K562 (cell line): Measurements from ENCODE around the gene KCNN4. TPM values are rescaled to one million over a fixed set of nuclear protein-coding genes. Genes with fewer than 3 reads are reported as not detected.

Source experiments
- ATAC-seq: fragments of 200-7000 bp; cut with Tn5 transposase; 3 replicates; pipeline ENCODE4 v1.9.1; 2020; ENCODE audit warnings: moderate library complexity
- BruUV-seq: library from RNA; stranded (reverse); fragments of 400-500 nt; replicated peaks from 2 replicates; lab custom pipeline; 2021; lab: Mats Ljungman, UMichigan
- CTCF ChIA-PET: fragments of 300-600 bp; formaldehyde crosslinking; extraction: SDS; loops from one replicate; lab custom pipeline; 2021; ENCODE audit warnings: low intra/inter-chr PET ratio; lab: Yijun Ruan, JAX
- POLR2A ChIA-PET: fragments of 300-600, 350-650 bp; sonication (Branson Sonifier 250); formaldehyde crosslinking; extraction: SDS; loops from one replicate; lab custom pipeline; 2021; ENCODE audit warnings: antibody characterized with exemption, inconsistent platforms; lab: Yijun Ruan, JAX
- DNase-seq, 4 experiments: peaks; one replicate each; pipeline versions ENCODE4 v3.0.0 to v3.0.0-alpha.2; 2011 to 2018; ENCODE audit warnings: low spot score in 3 of 4, mixed read lengths in 3 of 4; ENCODE audit errors: extremely low read depth in 1 of 4
- FAIRE-seq: peaks from 2 replicates; lab custom pipeline; 2011; peaks lifted over from hg19 to GRCh38; lab: Jason Lieb, UNC
- H2AFZ ChIP-seq: 2 replicates; pipeline ENCODE4 v1.6.0; 2011; ENCODE audit warnings: low read depth, low read length, control low read depth, inconsistent platforms
- H3K27ac ChIP-seq: fragments of 200-600 bp; 3 replicates; pipeline ENCODE4 v1.8.0; 2011; ENCODE audit warnings: low read depth, mild to moderate bottlenecking, control low read depth, inconsistent platforms, low read length, moderate library complexity, mixed read lengths; ENCODE audit errors: extremely low read depth
- H3K27me3 ChIP-seq, 2 experiments: fragments of 300-600 bp in 1 of 2; 2 replicates in 1 of 2; 3 replicates in 1 of 2; pipeline versions ENCODE4 v1.6.0 to v1.8.0; 2011; ENCODE audit warnings: inconsistent platforms in 2 of 2, low read length in 2 of 2, mild to moderate bottlenecking in 1 of 2, mixed read lengths in 1 of 2, moderate library complexity in 1 of 2; ENCODE audit not compliant: control insufficient read depth in 2 of 2, insufficient read depth in 2 of 2
- H3K36me3 ChIP-seq: fragments of 300-600 bp; 3 replicates; pipeline ENCODE4 v1.8.0; 2011; ENCODE audit warnings: mild to moderate bottlenecking, low read length, inconsistent platforms; ENCODE audit not compliant: control insufficient read depth, insufficient read depth
- H3K4me1 ChIP-seq, 2 experiments: fragments of 200-600 bp in 1 of 2; replicated peaks in 1 of 2; 2 replicates in 1 of 2; 3 replicates in 1 of 2; pipeline versions ENCODE4 v1.5.1 to v1.8.0; 2011; ENCODE audit warnings: inconsistent platforms in 2 of 2, low read length in 2 of 2, mild to moderate bottlenecking in 1 of 2, mixed read lengths in 1 of 2, moderate library complexity in 1 of 2; ENCODE audit not compliant: control insufficient read depth in 2 of 2, insufficient read depth in 2 of 2
- H3K4me2 ChIP-seq: 2 replicates; pipeline ENCODE4 v1.6.1; 2011; ENCODE audit warnings: low read length, control low read depth, inconsistent platforms, mixed read lengths; ENCODE audit not compliant: insufficient read depth
- H3K4me3 ChIP-seq: fragments of 200-600 bp; sonication (generic), shearing (Covaris generic); 2 replicates; pipeline ENCODE4 v1.5.1; 2016; ENCODE audit warnings: control low read depth, inconsistent platforms
- H3K79me2 ChIP-seq: fragments of 200-600 bp; 3 replicates; pipeline ENCODE4 v1.8.0; 2011; ENCODE audit warnings: low read length, inconsistent platforms; ENCODE audit not compliant: control insufficient read depth, insufficient read depth
- H3K9ac ChIP-seq, 2 experiments: 2 replicates each; pipeline versions ENCODE4 v1.6.0 to v1.6.1; 2011; ENCODE audit warnings: low read depth in 2 of 2, low read length in 2 of 2, control low read depth in 1 of 2, inconsistent platforms in 1 of 2, mild to moderate bottlenecking in 1 of 2, mixed read lengths in 1 of 2; ENCODE audit not compliant: insufficient read depth in 1 of 2
- H3K9me1 ChIP-seq: one replicate; pipeline ENCODE4 v1.6.0; 2011; ENCODE audit warnings: inconsistent platforms, mild to moderate bottlenecking, low read length, moderate library complexity; ENCODE audit not compliant: control insufficient read depth, insufficient read depth
- H3K9me3 ChIP-seq: replicated peaks from 2 replicates; pipeline ENCODE4 v1.5.1; 2011; ENCODE audit warnings: low read depth, low read length, inconsistent platforms; ENCODE audit not compliant: control insufficient read depth, insufficient read depth
- H4K20me1 ChIP-seq: replicated peaks from 2 replicates; pipeline ENCODE4 v1.6.1; 2011; ENCODE audit warnings: low read length, inconsistent platforms, mixed read lengths; ENCODE audit not compliant: control insufficient read depth, insufficient read depth
- ARID1B ChIP-seq: fragments of 450-650 bp; IDR thresholded peaks from 2 replicates; pipeline ENCODE4 v1.6.1; 2016; ENCODE audit warnings: antibody characterized with exemption, mild to moderate bottlenecking, inconsistent platforms
- CSDE1 ChIP-seq, 2 experiments: fragments of 450-650 bp; IDR thresholded peaks; 2 replicates each; pipeline ENCODE4 v1.6.1; 2016; ENCODE audit warnings: mild to moderate bottlenecking in 1 of 2
- E2F3 ChIP-seq: fragments of 250-450 bp; sonication (Bioruptor Pico); IDR thresholded peaks from 2 replicates; pipeline ENCODE4 v1.4.0; 2020; ENCODE audit warnings: mild to moderate bottlenecking
- FOXJ3 ChIP-seq: sonication (generic); formaldehyde crosslinking; IDR thresholded peaks from 2 replicates; pipeline ENCODE4 v1.4.0; 2020; ENCODE audit warnings: mild to moderate bottlenecking, missing genetic modification reagents
- MAFG ChIP-seq: fragments of 450-650 bp; conservative IDR thresholded peaks from 2 replicates; pipeline ENCODE4 v1.6.1; 2016; ENCODE audit warnings: missing genetic modification characterization, missing compliant biosample characterization
- NBN ChIP-seq: fragments of 450-650 bp; IDR thresholded peaks from 2 replicates; pipeline ENCODE4 v1.6.1; 2016; ENCODE audit warnings: low read depth, mild to moderate bottlenecking
- NELFE ChIP-seq: IDR thresholded peaks from 2 replicates; pipeline ENCODE4 v1.6.1; 2011; ENCODE audit warnings: mild to moderate bottlenecking; ENCODE audit not compliant: insufficient read depth, insufficient read length
- NFE2 ChIP-seq: IDR thresholded peaks from 2 replicates; pipeline ENCODE4 v1.6.1; 2014; ENCODE audit warnings: antibody characterized with exemption, low read depth
- RFX5 ChIP-seq: IDR thresholded peaks from 2 replicates; pipeline ENCODE4 v1.6.1; 2011; ENCODE audit warnings: low read depth, mild to moderate bottlenecking, improper control_type of control experiment, low read length
- SOX6 ChIP-seq: fragments of 450-650 bp; IDR thresholded peaks from 2 replicates; pipeline ENCODE4 v1.6.1; 2014; ENCODE audit warnings: mild to moderate bottlenecking
- ZNF707 ChIP-seq: fragments of 250-450 bp; sonication (Bioruptor Pico); conservative IDR thresholded peaks from 2 replicates; pipeline ENCODE4 v1.8.0; 2022; ENCODE audit warnings: inconsistent platforms, mild to moderate bottlenecking, moderate library complexity
- WGBS: fragments of 100-300 bp; shearing (Covaris generic); methylation state at CpG from one replicate; pipeline ENCODE4 v1.1.6; 2016; ENCODE audit warnings: low coverage, mixed read lengths; ENCODE audit not compliant: insufficient coverage; ENCODE audit errors: missing lambda C conversion rate; 5-methylcytosine and 5-hydroxymethylcytosine counted together
- in situ Hi-C: fragments of 300-500 bp; cut with MboI; formaldehyde crosslinking; loops from 4 replicates; pipeline ENCODE4 v1.15.0; 2018; ENCODE audit warnings: inconsistent platforms, mixed read lengths
- intact Hi-C: fragments of 100-400 bp; cut with micrococcal nuclease; formaldehyde crosslinking; loops from 2 replicates; pipeline ENCODE4 v1.14.2; 2022
- polyA plus RNA-seq, 8 experiments: library from polyadenylated mRNA; depleted of rRNA in 4 of 8; stranded (reverse) in 5 of 8; unstranded in 3 of 8; fragments of >200 nt; fragmentation: Nextera tagmentation in 2 of 8; fragmentation: Illumina TruSeq in 1 of 8; extraction: Ambion mirVana in 2 of 8; extraction: Trizol in 1 of 8; gene quantifications; 2 replicates each; pipeline versions ENCODE4 v1.2.1 to v1.2.3, GENCODE V29; 2011 to 2014; ENCODE audit warnings: inconsistent platforms in 1 of 8, missing spikeins in 1 of 8
- total RNA-seq, 7 experiments: library from RNA; depleted of rRNA in 6 of 7; stranded (reverse); fragments of >200 nt in 6 of 7; fragmentation: Illumina TruSeq in 2 of 7; extraction: Trizol in 2 of 7; gene quantifications; 2 replicates each; pipeline versions ENCODE4 v1.2.1 to v1.2.3, GENCODE V29; 2011 to 2021; ENCODE audit warnings: low replicate concordance in 1 of 7
- TF ChIP-seq, protein P1 (sequence below): fragments of 250-450 bp; sonication (Bioruptor Pico); IDR thresholded peaks from 2 replicates; pipeline ENCODE4 v1.8.0; 2022; ENCODE audit warnings: moderate library complexity, mild to moderate bottlenecking, inconsistent platforms
- TF ChIP-seq, protein P2 (sequence below): sonication (generic); formaldehyde crosslinking; IDR thresholded peaks from 2 replicates; pipeline ENCODE4 v1.8.0; 2022; ENCODE audit warnings: mild to moderate bottlenecking, missing genetic modification reagents
- TF ChIP-seq, protein P3 (sequence below): fragments of 450-650 bp; IDR thresholded peaks from 2 replicates; pipeline ENCODE4 v1.6.1; 2016; ENCODE audit warnings: antibody characterized with exemption
- TF ChIP-seq, protein P4 (sequence below): fragments of 250-450 bp; sonication (Bioruptor Pico); IDR thresholded peaks from 2 replicates; pipeline ENCODE4 v1.4.0; 2020

Gene KCNN4
- total and polyA plus RNA-seq, 9 of the 15 experiments (the other 6 are each of a cell fraction or from before 2014, with no cell fraction given) = 0.53 to 37.7 (median 25.9) TPM

DNA sequence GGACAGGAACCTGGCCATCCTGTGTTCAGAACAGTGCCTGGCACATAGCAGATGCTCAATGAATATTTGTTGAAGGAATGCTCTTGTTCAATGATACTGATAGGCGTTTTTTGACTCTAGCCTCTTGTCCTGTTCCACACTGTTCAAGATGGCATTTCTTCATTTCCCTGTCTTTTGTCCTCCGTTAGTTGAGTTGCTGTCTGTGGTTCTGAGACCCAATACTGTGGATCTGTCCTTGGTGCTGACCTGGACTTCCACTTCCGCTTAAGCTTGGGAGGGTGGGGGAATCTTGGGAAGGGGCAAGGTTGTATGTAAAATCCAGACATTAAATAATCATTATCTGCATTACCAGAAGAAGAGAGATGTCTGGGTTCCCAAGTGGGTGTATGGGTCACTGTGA lies 8.3 kb upstream of the KCNN4 start (continued):
- TF ChIP-seq ARID1B (no peak), RFX5 (no peak), NFE2 (no peak), MAFG (no peak), NELFE (no peak), CSDE1 (IDR thresholded peaks at IDR 0.05) (no peak), SOX6 (no peak), FOXJ3 (CRISPR knock-in tag) (peak; percentile 81)
- TF ChIP-seq, protein P1, sequence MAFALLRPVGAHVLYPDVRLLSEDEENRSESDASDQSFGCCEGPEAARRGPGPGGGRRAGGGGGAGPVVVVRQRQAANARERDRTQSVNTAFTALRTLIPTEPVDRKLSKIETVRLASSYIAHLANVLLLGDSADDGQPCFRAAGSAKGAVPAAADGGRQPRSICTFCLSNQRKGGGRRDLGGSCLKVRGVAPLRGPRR = no peak
- TF ChIP-seq, protein P2, sequence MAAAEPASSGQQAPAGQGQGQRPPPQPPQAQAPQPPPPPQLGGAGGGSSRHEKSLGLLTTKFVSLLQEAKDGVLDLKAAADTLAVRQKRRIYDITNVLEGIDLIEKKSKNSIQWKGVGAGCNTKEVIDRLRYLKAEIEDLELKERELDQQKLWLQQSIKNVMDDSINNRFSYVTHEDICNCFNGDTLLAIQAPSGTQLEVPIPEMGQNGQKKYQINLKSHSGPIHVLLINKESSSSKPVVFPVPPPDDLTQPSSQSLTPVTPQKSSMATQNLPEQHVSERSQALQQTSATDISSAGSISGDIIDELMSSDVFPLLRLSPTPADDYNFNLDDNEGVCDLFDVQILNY (CRISPR knock-in tag) = no peak

DNA sequence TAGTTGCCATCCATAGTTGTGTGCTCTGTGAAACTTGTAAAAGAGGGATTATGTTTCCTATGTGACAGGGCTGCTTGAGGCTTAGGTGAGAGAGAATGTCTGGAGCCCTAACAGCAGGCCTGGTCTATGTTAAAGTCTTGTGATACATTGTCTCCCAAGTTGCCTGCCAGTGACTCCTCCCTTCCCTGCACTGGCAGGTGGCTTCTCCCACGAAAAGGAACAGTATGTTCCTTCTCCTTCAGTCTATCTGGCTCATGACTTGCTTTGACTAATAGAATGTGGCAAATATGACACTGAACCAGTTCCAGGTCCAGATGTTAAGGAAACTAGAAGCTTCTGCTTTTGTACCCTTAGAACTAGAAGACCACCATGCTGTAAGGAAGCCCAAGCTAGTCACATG lies 5.9 kb upstream of the KCNN4 start:
- no peak for DNase-seq
- no peak for FAIRE-seq
- POLR2A ChIA-PET = interaction anchor here (0.6 kb wide), 1 partner anchor 1138 kb away, joined by 3 read pairs; no protein-coding TSS in a partner anchor
- H3K9me1 ChIP-seq = no peaks in the 10 kb centered on the region
- in situ Hi-C loops (no loop called here), intact Hi-C loops (loop anchor here (5.0 kb wide), 1 partner anchor 119 kb away; no protein-coding TSS in a partner anchor)
- 0% methylated on average over 1 of the region's 1 CpG for WGBS
- H3K36me3 ChIP-seq = no peaks in the 10 kb centered on the region
- H3K4me1 ChIP-seq = peaks cover 32 to 35% of the 10 kb centered on the region in 2 experiments
- ATAC-seq = no peak
- no peak overlapping the region for H2AFZ ChIP-seq
- peaks cover 6% of the 10 kb centered on the region; the same call in 1 of the 3 replicates for H3K79me2 ChIP-seq
- CTCF ChIA-PET = interaction anchor here (1.1 kb wide), 1 partner anchor 41 kb away, joined by 6 read pairs; no protein-coding TSS in a partner anchor
- H3K4me3 ChIP-seq = no peak overlapping the region
- peaks cover 0 to 6% of the 10 kb centered on the region in 2 experiments; a peak in 2 of 5 replicates for H3K27me3 ChIP-seq
- no peak overlapping the region for H3K9ac ChIP-seq
- no peaks in the 10 kb centered on the region for H3K9me3 ChIP-seq
- no peaks in the 10 kb centered on the region for H4K20me1 ChIP-seq
- H3K27ac ChIP-seq = no peak overlapping the region
- BruUV-seq = no TSS peak
- no peak overlapping the region for H3K4me2 ChIP-seq
- TF ChIP-seq, protein P3, sequence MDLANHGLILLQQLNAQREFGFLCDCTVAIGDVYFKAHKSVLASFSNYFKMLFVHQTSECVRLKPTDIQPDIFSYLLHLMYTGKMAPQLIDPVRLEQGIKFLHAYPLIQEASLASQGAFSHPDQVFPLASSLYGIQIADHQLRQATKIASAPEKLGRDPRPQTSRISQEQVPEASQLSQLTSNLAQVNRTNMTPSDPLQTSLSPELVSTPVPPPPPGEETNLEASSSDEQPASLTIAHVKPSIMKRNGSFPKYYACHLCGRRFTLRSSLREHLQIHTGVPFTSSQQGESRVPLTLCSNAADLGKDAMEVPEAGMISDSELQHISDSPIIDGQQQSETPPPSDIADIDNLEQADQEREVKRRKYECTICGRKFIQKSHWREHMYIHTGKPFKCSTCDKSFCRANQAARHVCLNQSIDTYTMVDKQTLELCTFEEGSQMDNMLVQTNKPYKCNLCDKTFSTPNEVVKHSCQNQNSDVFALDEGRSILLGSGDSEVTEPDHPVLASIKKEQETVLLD = no peak
- TF ChIP-seq E2F3 (CRISPR knock-in tag) (no peak), ZNF707 (CRISPR knock-in tag) (no peak), NBN (no peak)
- TF ChIP-seq, protein P4, sequence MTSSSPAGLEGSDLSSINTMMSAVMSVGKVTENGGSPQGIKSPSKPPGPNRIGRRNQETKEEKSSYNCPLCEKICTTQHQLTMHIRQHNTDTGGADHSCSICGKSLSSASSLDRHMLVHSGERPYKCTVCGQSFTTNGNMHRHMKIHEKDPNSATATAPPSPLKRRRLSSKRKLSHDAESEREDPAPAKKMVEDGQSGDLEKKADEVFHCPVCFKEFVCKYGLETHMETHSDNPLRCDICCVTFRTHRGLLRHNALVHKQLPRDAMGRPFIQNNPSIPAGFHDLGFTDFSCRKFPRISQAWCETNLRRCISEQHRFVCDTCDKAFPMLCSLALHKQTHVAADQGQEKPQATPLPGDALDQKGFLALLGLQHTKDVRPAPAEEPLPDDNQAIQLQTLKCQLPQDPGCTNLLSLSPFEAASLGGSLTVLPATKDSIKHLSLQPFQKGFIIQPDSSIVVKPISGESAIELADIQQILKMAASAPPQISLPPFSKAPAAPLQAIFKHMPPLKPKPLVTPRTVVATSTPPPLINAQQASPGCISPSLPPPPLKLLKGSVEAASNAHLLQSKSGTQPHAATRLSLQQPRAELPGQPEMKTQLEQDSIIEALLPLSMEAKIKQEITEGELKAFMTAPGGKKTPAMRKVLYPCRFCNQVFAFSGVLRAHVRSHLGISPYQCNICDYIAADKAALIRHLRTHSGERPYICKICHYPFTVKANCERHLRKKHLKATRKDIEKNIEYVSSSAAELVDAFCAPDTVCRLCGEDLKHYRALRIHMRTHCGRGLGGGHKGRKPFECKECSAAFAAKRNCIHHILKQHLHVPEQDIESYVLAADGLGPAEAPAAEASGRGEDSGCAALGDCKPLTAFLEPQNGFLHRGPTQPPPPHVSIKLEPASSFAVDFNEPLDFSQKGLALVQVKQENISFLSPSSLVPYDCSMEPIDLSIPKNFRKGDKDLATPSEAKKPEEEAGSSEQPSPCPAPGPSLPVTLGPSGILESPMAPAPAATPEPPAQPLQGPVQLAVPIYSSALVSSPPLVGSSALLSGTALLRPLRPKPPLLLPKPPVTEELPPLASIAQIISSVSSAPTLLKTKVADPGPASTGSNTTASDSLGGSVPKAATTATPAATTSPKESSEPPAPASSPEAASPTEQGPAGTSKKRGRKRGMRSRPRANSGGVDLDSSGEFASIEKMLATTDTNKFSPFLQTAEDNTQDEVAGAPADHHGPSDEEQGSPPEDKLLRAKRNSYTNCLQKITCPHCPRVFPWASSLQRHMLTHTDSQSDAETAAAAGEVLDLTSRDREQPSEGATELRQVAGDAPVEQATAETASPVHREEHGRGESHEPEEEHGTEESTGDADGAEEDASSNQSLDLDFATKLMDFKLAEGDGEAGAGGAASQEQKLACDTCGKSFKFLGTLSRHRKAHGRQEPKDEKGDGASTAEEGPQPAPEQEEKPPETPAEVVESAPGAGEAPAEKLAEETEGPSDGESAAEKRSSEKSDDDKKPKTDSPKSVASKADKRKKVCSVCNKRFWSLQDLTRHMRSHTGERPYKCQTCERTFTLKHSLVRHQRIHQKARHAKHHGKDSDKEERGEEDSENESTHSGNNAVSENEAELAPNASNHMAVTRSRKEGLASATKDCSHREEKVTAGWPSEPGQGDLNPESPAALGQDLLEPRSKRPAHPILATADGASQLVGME (CRISPR knock-in tag) = no peak
